Tibial nerve (tissue), 4 donors: ENCODE results near the gene SAP30L.

ENCODE experiments used
- EP300 ChIP-seq, 2 donors: sonication (generic); formaldehyde crosslinking; IDR thresholded peaks; one replicate each; pipeline ENCODE4 v1.6.1; 2017; ENCODE audit warnings: antibody characterized with exemption in 2 of 2, mild to moderate bottlenecking in 1 of 2
- POLR2A ChIP-seq, 2 donors: fragments of 450-650 bp; IDR thresholded peaks; one replicate each; pipeline ENCODE4 v1.6.1; 2017; ENCODE audit warnings: antibody characterized with exemption in 2 of 2, mild to moderate bottlenecking in 2 of 2, moderate library complexity in 2 of 2
- TF ChIP-seq, protein P1 (sequence below), 5 experiments: fragments of 200-600 bp in 3 of 5; fragments of 450-650 bp in 2 of 5; sonication (generic) in 3 of 5; IDR thresholded peaks; one replicate each; pipeline ENCODE4 v1.5.1; 2016 to 2019; ENCODE audit warnings: antibody characterized with exemption in 5 of 5, mild to moderate bottlenecking in 3 of 5, moderate library complexity in 2 of 5

DNA sequence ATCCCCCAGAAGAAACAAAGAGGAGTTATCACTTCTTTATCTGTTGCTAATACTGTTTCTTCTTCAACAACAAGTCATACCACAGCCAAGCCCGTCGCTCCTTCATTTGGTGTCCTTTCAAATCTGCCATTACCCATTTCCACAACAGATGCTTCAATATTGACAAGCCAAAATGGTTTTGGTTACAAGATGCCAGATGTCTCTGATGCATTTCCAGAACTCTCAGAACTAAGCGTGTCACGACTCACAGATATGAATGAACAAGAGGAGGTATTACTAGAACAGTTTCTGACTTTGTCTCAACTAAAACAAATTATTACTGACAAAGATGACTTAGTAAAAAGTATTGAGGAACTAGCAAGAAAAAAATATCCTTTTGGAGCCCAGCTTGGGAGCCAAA, 48.2 kb downstream of the SAP30L start:
- no peak for TF ChIP-seq POLR2A (IDR thresholded peaks at IDR 0.05)
- TF ChIP-seq, protein P1, sequence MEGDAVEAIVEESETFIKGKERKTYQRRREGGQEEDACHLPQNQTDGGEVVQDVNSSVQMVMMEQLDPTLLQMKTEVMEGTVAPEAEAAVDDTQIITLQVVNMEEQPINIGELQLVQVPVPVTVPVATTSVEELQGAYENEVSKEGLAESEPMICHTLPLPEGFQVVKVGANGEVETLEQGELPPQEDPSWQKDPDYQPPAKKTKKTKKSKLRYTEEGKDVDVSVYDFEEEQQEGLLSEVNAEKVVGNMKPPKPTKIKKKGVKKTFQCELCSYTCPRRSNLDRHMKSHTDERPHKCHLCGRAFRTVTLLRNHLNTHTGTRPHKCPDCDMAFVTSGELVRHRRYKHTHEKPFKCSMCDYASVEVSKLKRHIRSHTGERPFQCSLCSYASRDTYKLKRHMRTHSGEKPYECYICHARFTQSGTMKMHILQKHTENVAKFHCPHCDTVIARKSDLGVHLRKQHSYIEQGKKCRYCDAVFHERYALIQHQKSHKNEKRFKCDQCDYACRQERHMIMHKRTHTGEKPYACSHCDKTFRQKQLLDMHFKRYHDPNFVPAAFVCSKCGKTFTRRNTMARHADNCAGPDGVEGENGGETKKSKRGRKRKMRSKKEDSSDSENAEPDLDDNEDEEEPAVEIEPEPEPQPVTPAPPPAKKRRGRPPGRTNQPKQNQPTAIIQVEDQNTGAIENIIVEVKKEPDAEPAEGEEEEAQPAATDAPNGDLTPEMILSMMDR (IDR thresholded peaks at IDR 0.05), result no peak
- no peak for TF ChIP-seq EP300 (IDR thresholded peaks at IDR 0.05)
